Small intestine (tissue), 7 donors: ENCODE results near the gene ATE1. TPM values are rescaled to one million over a fixed set of nuclear protein-coding genes. Genes with fewer than 3 reads are reported as not detected.
A peak's percentile ranks its signal among the peaks of the same experiment; 100 is the strongest.
"Not testable (repeated sequence)": the region's sequence is repeated elsewhere in the genome, so short reads cannot be mapped to it uniquely, and the experiment has no call there.

Experiments used
- DNase-seq, 2 donors: peaks; one replicate each; pipeline versions ENCODE4 v3.0.0 to v3.0.0-alpha.2; 2013
- FAIRE-seq: peaks from 2 replicates; lab custom pipeline; 2012; peaks lifted over from hg19 to GRCh38; lab: Jason Lieb, UNC
- H3K27ac ChIP-seq, 3 donors: one replicate each; pipeline ENCODE4 v1.5.1; 2013; ENCODE audit warnings: low read length in 2 of 3, mild to moderate bottlenecking in 2 of 3, control low read depth in 1 of 3, inconsistent platforms in 1 of 3, low read depth in 1 of 3, moderate library complexity in 1 of 3
- H3K27me3 ChIP-seq, 3 donors: one replicate each; pipeline ENCODE4 v1.6.1; 2013; ENCODE audit warnings: low read length in 3 of 3, inconsistent platforms in 1 of 3; ENCODE audit not compliant: control insufficient read depth in 3 of 3, insufficient read depth in 3 of 3
- H3K36me3 ChIP-seq, 3 donors: one replicate each; pipeline ENCODE4 v1.6.1; 2013; ENCODE audit warnings: low read length in 3 of 3, inconsistent platforms in 1 of 3, low read depth in 1 of 3, mild to moderate bottlenecking in 1 of 3, moderate library complexity in 1 of 3; ENCODE audit not compliant: control insufficient read depth in 3 of 3, insufficient read depth in 2 of 3
- H3K4me1 ChIP-seq, 3 donors: one replicate each; pipeline ENCODE4 v1.6.1; 2013; ENCODE audit warnings: low read length in 2 of 3, inconsistent platforms in 1 of 3, low read depth in 1 of 3, mild to moderate bottlenecking in 1 of 3, moderate library complexity in 1 of 3; ENCODE audit not compliant: control insufficient read depth in 3 of 3, insufficient read depth in 2 of 3
- H3K4me3 ChIP-seq, 3 donors: one replicate each; pipeline ENCODE4 v1.5.1; 2013; ENCODE audit warnings: low read length in 3 of 3, control low read depth in 1 of 3, inconsistent platforms in 1 of 3, low read depth in 1 of 3, mild to moderate bottlenecking in 1 of 3, moderate library complexity in 1 of 3
- H3K9me3 ChIP-seq, 2 donors: one replicate each; pipeline ENCODE4 v1.6.1; 2013; ENCODE audit warnings: low read depth in 1 of 2, low read length in 1 of 2; ENCODE audit not compliant: control insufficient read depth in 2 of 2, insufficient read depth in 1 of 2
- WGBS, 3 donors: extraction: QIAGEN DNeasy Blood & Tissue Kit; methylation state at CpG; one replicate each; pipeline ENCODE4 v1.1.7; 2013; 5-methylcytosine and 5-hydroxymethylcytosine counted together
- polyA plus RNA-seq, 4 donors: library from polyadenylated mRNA; stranded (reverse) in 3 of 4; unstranded in 1 of 4; fragments of 200-250 nt in 3 of 4; fragments of 120-200 nt in 1 of 4; gene quantifications; one replicate each; pipeline versions ENCODE4 v1.2.1 to v1.2.3, GENCODE V29; 2013
- donor health status: healthy with polysubstance abuse.
- donor health status: control.
- donor health status: control.
- donor health status: Bipolar disorder and iron deficiency.
- donor health status: healthy.

ATE1 gene
- polyA plus RNA-seq, 4 donors = 11.6 to 22.8 (median 11.9) TPM

DNA sequence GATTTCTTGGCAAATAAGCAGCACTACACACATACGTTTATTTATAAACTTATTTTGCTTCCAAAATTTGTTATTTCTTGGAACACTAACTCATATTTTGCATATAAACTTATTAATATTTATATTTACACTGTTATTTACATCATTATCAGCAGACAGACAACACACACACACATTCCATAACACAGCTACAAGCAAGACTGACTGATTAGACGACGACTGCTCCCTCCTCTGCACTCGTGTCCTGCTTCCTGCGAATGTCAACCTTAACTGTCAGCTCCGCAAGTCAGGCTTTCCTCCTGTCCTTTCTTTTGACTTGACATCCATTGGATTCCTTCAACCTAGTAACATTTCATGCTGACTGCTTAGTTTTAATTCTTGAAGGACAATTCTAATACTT, 96.6 kb downstream of the ATE1 start:
- H3K9me3 ChIP-seq = no peaks in the 10 kb centered on the region
- no peak for DNase-seq
- H3K27me3 ChIP-seq = no peaks in the 10 kb centered on the region
- 82 to 95% (median 91%) methylated on average over 6 of the region's 6 CpGs for WGBS, 3 donors
- FAIRE-seq = no peak
- peaks cover 0 to 16% (median 12%) of the 10 kb centered on the region in 3 donors for H3K36me3 ChIP-seq
- H3K4me3 ChIP-seq = no peak overlapping the region
- no peaks in the 10 kb centered on the region for H3K4me1 ChIP-seq
- H3K27ac ChIP-seq = no peak overlapping the region

DNA sequence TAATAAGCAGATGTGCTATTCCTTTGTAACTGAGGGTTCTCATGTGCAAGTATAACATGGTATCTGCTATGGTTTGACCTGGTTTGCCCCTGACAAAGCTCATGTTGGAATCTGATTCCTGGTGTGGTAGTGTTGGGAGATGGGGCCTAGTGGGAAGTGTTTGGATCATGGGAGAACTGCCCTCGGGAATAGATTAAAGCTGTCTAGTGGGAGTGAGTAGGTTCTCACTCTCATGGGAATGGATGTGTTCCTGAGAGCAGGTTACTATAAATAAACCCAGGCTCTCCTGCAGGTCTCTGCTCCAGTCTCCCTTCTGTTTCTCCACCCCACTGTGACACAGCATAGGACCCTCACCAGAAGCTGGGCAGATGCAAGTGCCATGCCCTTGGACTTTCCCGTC, 97.7 kb downstream of the ATE1 start:
- no peaks in the 10 kb centered on the region for H3K9me3 ChIP-seq
- no peaks in the 10 kb centered on the region for H3K27me3 ChIP-seq
- no peak overlapping the region for H3K27ac ChIP-seq
- no peak overlapping the region for H3K4me3 ChIP-seq
- DNase-seq (no peak), FAIRE-seq (no peak)
- H3K4me1 ChIP-seq = no peaks in the 10 kb centered on the region
- H3K36me3 ChIP-seq = peaks cover 0 to 15% (median 9%) of the 10 kb centered on the region in 3 donors
- 94 to 98% (median 96%) methylated on average over 2 of the region's 2 CpGs for WGBS, 3 donors

DNA sequence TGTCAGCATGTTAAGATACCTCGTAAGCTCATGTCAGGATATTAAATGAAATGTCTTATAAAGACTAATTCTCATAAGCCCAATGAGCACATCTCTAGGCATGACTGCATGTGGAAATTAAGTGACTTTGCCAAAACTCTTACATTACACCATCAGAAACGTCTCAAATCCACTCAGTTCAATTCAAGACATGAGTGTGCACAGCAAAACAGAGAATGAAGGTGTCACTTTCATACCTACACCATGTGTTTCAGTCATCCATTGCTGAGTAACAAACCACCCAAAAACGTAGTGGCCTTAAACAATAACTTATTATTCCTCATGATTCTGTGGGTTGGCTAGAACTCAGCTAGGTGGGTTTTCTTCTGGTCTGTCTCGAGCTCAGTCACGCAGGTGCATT, 99.8 kb downstream of the ATE1 start:
- Histone ChIP-seq H3K4me3 (no peak overlapping the region), H3K4me1 (no peaks in the 10 kb centered on the region), H3K36me3 (peaks cover 0 to 15% (median 9%) of the 10 kb centered on the region in 3 donors), H3K27me3 (no peaks in the 10 kb centered on the region), H3K9me3 (no peaks in the 10 kb centered on the region), H3K27ac (no peak overlapping the region)
- 85 to 92% (median 87%) methylated on average over 5 of the region's 5 CpGs for WGBS, 3 donors
- FAIRE-seq (no peak), DNase-seq (no peak)

DNA sequence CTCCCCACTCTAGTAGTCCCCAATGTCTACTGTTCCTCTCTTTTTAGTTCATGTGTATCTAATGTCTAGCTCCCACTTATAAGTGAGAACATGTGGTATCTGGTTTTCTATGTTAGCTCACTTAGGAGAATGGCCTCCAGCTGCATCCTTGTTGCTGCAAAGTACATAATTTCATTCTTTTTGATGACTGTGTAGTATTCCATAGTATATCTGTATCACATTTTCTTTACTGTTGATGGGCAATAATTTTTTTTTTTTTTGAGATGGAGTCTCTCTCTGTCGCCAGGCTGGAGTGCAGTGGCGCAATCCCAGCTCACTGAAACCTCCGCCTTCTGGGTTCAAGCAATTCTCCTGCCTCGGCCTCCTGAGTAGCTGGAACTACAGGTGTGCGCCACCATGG, 101.1 kb downstream of the ATE1 start:
- H3K27me3 ChIP-seq, FAIRE-seq: not testable (repeated sequence)

DNA sequence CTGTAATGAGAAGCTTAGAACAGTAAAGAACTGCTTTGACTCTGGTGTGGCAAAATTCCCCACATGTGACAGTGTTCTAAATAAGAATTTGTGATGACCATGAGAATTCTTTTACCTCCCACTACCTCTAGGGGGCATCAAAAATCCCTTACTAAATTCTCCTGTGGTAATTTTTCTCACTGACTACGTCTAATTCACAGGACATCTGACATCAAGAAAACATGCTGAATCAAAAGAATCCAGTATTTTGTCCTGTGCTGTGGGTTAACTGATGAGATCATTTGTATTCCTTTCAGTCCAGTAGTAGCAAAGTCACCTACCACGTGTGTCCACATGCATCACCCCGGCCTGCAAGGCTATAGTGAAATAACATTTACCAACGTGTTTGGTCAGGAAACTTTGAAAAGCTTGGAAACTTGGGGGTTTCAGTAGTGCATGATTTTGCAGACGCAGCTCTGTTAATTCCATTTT, 103.8 kb downstream of the ATE1 start:
- DNase-seq (peak; percentile 47 to 51), FAIRE-seq (no peak)
- Histone ChIP-seq H3K27me3 (no peaks in the 10 kb centered on the region), H3K27ac (no peak overlapping the region), H3K4me1 (no peaks in the 10 kb centered on the region), H3K36me3 (peaks cover 0 to 11% (median 9%) of the 10 kb centered on the region in 3 donors), H3K9me3 (no peaks in the 10 kb centered on the region), H3K4me3 (no peak overlapping the region)
- 67 to 76% (median 76%) methylated on average over 5 of the region's 5 CpGs for WGBS, 3 donors

More for the DNA sequence above, 101.1 kb downstream of the ATE1 start:
- H3K9me3 ChIP-seq, H3K27ac ChIP-seq, H3K4me1 ChIP-seq, DNase-seq, H3K4me3 ChIP-seq: not testable (repeated sequence)
- H3K36me3 ChIP-seq = peaks cover 0 to 15% (median 9%) of the 10 kb centered on the region in 3 donors
- WGBS, 3 donors = 98 to 99% (median 98%) methylated on average over 5 of the region's 5 CpGs

DNA sequence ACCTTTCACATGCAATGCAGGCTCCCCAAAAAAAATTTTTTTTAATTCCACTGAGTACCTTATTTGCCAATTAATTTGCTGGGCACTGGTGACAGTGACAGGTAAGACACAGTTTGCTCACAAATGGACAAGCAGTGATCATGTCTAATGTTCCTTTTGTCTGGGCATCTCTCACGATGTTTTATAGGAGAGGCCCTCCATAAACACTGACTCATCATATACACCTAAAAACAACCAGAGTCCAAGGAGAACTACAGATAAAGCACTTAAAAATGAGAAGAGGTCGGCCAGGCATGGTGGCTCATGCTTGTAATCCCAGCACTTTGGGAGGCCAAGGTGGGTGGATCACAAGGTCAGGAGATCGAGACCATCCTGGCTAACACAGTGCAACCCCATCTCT, 105.1 kb downstream of the ATE1 start:
- H3K27me3 ChIP-seq = no peaks in the 10 kb centered on the region
- 70 to 87% (median 80%) methylated on average over 3 of the region's 3 CpGs for WGBS, 3 donors
- no peak for FAIRE-seq

DNA sequence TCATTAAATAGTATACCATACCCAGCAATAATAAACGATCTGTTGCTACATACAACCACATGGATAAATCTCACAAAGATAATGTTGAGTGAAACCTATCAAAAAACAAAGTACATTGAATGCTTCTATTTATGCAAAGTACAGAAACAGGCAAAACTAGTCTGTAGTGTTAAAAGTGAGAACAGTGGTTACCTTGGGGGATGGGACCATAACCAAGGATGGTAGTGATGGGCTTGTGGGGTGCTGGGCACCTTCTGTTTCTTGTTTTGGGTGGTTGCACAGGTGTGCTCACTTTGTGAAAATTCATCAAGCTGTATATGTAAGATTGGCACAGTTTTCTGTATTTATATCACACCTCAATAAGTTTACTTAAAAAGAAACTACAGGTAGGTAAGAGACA, 105.7 kb downstream of the ATE1 start:
- Histone ChIP-seq H3K27ac (no peak overlapping the region), H3K27me3 (no peaks in the 10 kb centered on the region), H3K4me3 (no peak overlapping the region), H3K36me3 (peaks cover 0 to 4% (median 0%) of the 10 kb centered on the region in 3 donors), H3K9me3 (no peaks in the 10 kb centered on the region), H3K4me1 (no peaks in the 10 kb centered on the region)
- 80 to 95% (median 91%) methylated on average over 1 of the region's 1 CpG for WGBS, 3 donors
- no peak for DNase-seq
- FAIRE-seq = no peak

More for the DNA sequence above, 105.1 kb downstream of the ATE1 start:
- peaks cover 0 to 6% (median 2%) of the 10 kb centered on the region in 3 donors for H3K36me3 ChIP-seq
- no peaks in the 10 kb centered on the region for H3K4me1 ChIP-seq
- H3K9me3 ChIP-seq = no peaks in the 10 kb centered on the region
- H3K4me3 ChIP-seq = no peak overlapping the region
- H3K27ac ChIP-seq = no peak overlapping the region
- DNase-seq = no peak

DNA sequence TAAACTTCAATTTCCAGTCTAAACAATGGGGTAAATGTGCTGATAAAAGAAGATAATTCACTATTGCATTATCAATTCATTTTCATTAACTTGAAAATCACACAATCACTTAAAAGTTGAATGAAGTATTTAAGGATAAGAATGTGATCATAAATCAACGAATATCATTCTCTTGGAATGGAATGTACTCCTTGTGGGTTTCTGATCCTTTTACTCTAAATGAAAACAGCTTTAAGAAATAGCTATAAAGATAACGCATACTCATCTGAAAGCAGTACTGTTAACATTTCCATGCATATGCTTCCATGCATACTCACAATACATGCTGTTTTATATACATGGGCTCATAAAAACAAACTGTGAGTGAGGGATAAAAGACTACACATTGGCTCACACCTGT, 108.8 kb downstream of the ATE1 start:
- Histone ChIP-seq H3K27me3 (no peaks in the 10 kb centered on the region), H3K27ac (no peak overlapping the region), H3K9me3 (no peaks in the 10 kb centered on the region), H3K36me3 (peaks cover 0 to 2% (median 0%) of the 10 kb centered on the region in 3 donors), H3K4me1 (no peaks in the 10 kb centered on the region), H3K4me3 (no peak overlapping the region)
- 83 to 90% (median 88%) methylated on average over 2 of the region's 2 CpGs for WGBS, 3 donors
- DNase-seq (no peak), FAIRE-seq (no peak)

DNA sequence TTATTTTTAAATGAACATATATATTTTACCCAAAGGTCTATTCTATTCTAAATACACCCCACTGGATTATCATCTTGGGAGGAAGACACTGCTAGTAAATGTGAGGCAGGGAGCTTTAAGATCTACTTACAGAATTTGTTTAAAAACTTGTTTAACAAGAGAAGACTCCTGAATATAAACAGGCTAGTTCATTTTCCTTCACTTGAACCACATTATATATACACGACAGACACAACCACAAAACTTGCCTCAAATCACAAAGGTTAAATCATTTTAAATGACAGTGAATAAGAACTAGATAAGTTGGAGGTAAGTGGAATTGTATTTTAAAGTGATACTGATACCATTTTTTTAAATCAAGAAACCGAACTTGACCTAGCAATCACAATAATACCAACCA, 109.2 kb downstream of the ATE1 start:
- Histone ChIP-seq H3K36me3 (peaks cover 0 to 2% (median 2%) of the 10 kb centered on the region in 3 donors), H3K9me3 (no peaks in the 10 kb centered on the region), H3K4me3 (no peak overlapping the region), H3K4me1 (no peaks in the 10 kb centered on the region), H3K27me3 (no peaks in the 10 kb centered on the region), H3K27ac (no peak overlapping the region)
- FAIRE-seq (no peak), DNase-seq (no peak)
- WGBS, 3 donors = 33 to 60% (median 58%) methylated on average over 2 of the region's 2 CpGs
